Measurements from ENCODE around the gene HOXD10.

DNA sequence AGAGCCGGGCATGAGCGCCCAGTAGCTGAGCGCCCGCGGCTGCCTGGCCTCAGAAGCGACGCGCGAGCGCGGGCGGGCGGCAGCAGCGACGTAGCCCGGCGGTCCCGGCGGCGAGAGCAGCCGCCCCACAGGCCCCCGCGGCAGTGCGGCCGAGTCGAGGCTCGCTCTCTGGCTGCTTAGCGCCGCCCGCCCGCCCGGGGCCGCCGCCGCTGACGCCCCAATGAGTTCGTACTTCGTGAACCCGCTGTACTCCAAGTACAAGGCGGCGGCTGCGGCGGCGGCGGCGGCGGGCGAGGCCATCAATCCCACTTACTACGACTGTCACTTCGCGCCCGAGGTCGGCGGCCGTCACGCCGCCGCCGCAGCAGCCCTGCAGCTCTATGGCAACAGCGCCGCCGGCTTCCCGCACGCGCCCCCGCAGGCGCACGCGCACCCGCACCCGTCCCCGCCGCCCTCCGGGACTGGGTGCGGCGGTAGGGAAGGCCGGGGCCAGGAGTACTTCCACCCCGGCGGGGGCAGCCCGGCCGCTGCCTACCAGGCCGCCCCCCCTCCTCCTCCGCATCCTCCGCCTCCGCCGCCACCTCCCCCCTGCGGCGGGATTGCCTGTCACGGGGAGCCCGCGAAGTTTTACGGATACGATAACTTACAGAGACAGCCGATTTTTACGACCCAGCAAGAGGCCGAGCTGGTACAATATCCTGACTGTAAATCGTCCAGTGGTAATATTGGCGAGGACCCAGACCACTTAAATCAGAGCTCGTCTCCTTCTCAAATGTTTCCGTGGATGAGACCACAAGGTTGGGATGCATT is 13.8 kb downstream of the HOXD10 start:
- TF ChIP-seq, protein P1, sequence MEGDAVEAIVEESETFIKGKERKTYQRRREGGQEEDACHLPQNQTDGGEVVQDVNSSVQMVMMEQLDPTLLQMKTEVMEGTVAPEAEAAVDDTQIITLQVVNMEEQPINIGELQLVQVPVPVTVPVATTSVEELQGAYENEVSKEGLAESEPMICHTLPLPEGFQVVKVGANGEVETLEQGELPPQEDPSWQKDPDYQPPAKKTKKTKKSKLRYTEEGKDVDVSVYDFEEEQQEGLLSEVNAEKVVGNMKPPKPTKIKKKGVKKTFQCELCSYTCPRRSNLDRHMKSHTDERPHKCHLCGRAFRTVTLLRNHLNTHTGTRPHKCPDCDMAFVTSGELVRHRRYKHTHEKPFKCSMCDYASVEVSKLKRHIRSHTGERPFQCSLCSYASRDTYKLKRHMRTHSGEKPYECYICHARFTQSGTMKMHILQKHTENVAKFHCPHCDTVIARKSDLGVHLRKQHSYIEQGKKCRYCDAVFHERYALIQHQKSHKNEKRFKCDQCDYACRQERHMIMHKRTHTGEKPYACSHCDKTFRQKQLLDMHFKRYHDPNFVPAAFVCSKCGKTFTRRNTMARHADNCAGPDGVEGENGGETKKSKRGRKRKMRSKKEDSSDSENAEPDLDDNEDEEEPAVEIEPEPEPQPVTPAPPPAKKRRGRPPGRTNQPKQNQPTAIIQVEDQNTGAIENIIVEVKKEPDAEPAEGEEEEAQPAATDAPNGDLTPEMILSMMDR (IDR thresholded peaks at IDR 0.05), result no peak
- no peak for TF ChIP-seq POLR2AphosphoS5 (IDR thresholded peaks at IDR 0.05)
- no peak for TF ChIP-seq POLR2A (IDR thresholded peaks at IDR 0.05)
